Upper lobe of left lung (tissue), 6 donors: ENCODE data around the gene KRR1. TPM values are rescaled to one million over a fixed set of nuclear protein-coding genes. Genes with fewer than 3 reads are reported as not detected.
"Not testable (repeated sequence)": the region's sequence is repeated elsewhere in the genome, so short reads cannot be mapped to it uniquely, and the experiment has no call there.

Experiments used
- ATAC-seq, 2 donors: fragments of 200-7000 bp; cut with Tn5 transposase; one replicate each; pipeline ENCODE4 v1.9.1; 2022; ENCODE audit warnings: mild to moderate bottlenecking in 2 of 2, moderate library complexity in 2 of 2; ENCODE audit not compliant: low FRiP score in 2 of 2
- DNase-seq, 2 donors: peaks; one replicate each; pipeline ENCODE4 v3.0.0-alpha.2; 2019 to 2020
- H3K27ac ChIP-seq, 4 donors: fragments of 200-600 bp; sonication (generic); one replicate each; pipeline ENCODE4 v1.5.1; 2016 to 2019
- H3K27me3 ChIP-seq, 4 donors: fragments of 200-600 bp; sonication (generic); one replicate each; pipeline ENCODE4 v1.5.1; 2017 to 2019
- H3K36me3 ChIP-seq, 4 donors: fragments of 200-600 bp; sonication (generic); one replicate each; pipeline ENCODE4 v1.5.1; 2016 to 2019
- H3K4me1 ChIP-seq, 4 donors: fragments of 200-600 bp; sonication (generic); one replicate each; pipeline ENCODE4 v1.5.1; 2018 to 2019
- H3K4me3 ChIP-seq, 4 donors: fragments of 200-600 bp; sonication (generic); one replicate each; pipeline ENCODE4 v1.5.1; 2017 to 2019; ENCODE audit warnings: mild to moderate bottlenecking in 2 of 4, moderate library complexity in 1 of 4
- H3K9me3 ChIP-seq, 4 donors: fragments of 200-600 bp; sonication (generic); one replicate each; pipeline ENCODE4 v1.5.1; 2018 to 2019
- EP300 ChIP-seq, 4 donors: sonication (generic); formaldehyde crosslinking; IDR thresholded peaks; one replicate each; pipeline ENCODE4 v1.5.1; 2017; ENCODE audit warnings: antibody characterized with exemption in 4 of 4, control low read depth in 2 of 4
- POLR2A ChIP-seq, 4 donors: fragments of 450-650 bp; IDR thresholded peaks; one replicate each; pipeline ENCODE4 v1.5.1; 2016 to 2017; ENCODE audit warnings: antibody characterized with exemption in 4 of 4, mild to moderate bottlenecking in 2 of 4
- POLR2AphosphoS5 ChIP-seq, 2 donors: sonication (generic); formaldehyde crosslinking; IDR thresholded peaks; one replicate each; pipeline ENCODE4 v1.5.1; 2017; ENCODE audit warnings: antibody characterized with exemption in 2 of 2
- WGBS, 2 donors: methylation state at CpG; one replicate each; pipeline ENCODE4 v1.1.5; 2017 to 2018; 5-methylcytosine and 5-hydroxymethylcytosine counted together
- total RNA-seq, 6 donors: library from RNA; depleted of rRNA in 4 of 6; stranded (reverse); fragments of >200 nt in 4 of 6; gene quantifications; one replicate each; pipeline versions ENCODE4 v1.1.0 to v1.2.1, GENCODE V29; 2016 to 2021
- TF ChIP-seq, protein P1 (sequence below), 6 experiments: fragments of 450-650 bp in 4 of 6; fragments of 200-600 bp in 2 of 6; sonication (generic) in 2 of 6; IDR thresholded peaks; one replicate each; pipeline ENCODE4 v1.5.1; 2016 to 2019; ENCODE audit warnings: antibody characterized with exemption in 6 of 6
- donor health status: DM: no; HTN: no; CAD: no; lungs with moderate emphysema.
- donor health status: DM: no; HTN: yes; CAD: no; lungs with severe emphysema.

Gene KRR1
- total RNA-seq, 6 donors from 2014 or later = 24.5 to 44.6 (median 35.7) TPM

DNA sequence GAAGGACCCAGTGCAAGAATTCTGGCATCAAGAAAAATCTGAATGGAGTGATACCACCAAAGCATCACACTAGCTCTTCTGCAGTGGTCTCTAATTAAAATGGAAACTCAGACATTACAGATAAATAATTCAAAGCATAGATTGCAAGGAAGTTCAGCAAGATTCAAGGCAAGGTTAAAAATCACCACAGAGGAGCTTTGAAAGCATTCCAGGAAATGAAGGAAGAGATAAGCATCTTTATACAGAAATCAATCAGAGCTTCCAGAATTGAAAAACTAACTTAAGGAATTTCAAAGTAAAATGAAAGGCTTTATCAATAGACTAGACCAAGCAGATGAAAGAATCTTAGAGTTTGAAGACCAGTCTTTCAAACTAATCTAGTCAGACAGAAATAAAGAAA is 51.2 kb downstream of the KRR1 start:
- no peak overlapping the region for H3K27ac ChIP-seq
- H3K4me1 ChIP-seq = no peaks in the 10 kb centered on the region
- DNase-seq = no peak
- no peaks in the 10 kb centered on the region for H3K36me3 ChIP-seq
- TF ChIP-seq POLR2A (IDR thresholded peaks at IDR 0.05) (no peak), POLR2AphosphoS5 (IDR thresholded peaks at IDR 0.05) (no peak), EP300 (IDR thresholded peaks at IDR 0.05) (no peak)
- TF ChIP-seq, protein P1, sequence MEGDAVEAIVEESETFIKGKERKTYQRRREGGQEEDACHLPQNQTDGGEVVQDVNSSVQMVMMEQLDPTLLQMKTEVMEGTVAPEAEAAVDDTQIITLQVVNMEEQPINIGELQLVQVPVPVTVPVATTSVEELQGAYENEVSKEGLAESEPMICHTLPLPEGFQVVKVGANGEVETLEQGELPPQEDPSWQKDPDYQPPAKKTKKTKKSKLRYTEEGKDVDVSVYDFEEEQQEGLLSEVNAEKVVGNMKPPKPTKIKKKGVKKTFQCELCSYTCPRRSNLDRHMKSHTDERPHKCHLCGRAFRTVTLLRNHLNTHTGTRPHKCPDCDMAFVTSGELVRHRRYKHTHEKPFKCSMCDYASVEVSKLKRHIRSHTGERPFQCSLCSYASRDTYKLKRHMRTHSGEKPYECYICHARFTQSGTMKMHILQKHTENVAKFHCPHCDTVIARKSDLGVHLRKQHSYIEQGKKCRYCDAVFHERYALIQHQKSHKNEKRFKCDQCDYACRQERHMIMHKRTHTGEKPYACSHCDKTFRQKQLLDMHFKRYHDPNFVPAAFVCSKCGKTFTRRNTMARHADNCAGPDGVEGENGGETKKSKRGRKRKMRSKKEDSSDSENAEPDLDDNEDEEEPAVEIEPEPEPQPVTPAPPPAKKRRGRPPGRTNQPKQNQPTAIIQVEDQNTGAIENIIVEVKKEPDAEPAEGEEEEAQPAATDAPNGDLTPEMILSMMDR (IDR thresholded peaks at IDR 0.05) = no peak
- H3K4me3 ChIP-seq = no peak overlapping the region
- no peaks in the 10 kb centered on the region for H3K27me3 ChIP-seq
- peaks cover 0 to 6% (median 3%) of the 10 kb centered on the region in 4 donors for H3K9me3 ChIP-seq
- ATAC-seq = no peak

DNA sequence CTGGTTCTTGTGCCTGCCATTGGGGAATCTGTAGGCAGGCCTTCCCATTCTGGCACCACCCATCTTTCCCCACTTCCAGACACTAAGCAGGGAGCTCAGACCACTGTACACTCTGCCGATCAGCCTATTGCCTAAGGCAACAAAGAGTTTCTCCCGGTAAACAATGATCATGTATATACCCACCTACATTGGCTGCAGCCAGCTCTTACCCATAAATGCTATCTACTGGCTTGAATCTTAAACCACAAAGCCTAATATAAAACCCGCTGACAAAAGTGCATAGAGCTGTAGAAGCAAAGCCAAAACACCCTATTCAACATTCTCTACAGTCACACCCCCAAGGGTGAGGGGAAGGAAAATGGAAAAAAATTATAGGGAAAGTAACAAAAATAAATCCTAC is 51.7 kb downstream of the KRR1 start:
- no peak for TF ChIP-seq POLR2A (IDR thresholded peaks at IDR 0.05)
- TF ChIP-seq, protein P1 (IDR thresholded peaks at IDR 0.05) = no peak
- no peak for TF ChIP-seq POLR2AphosphoS5 (IDR thresholded peaks at IDR 0.05)
- TF ChIP-seq EP300 (IDR thresholded peaks at IDR 0.05) = no peak
- H3K4me1 ChIP-seq = no peaks in the 10 kb centered on the region
- no peak for ATAC-seq
- H3K9me3 ChIP-seq = peaks cover 0 to 6% (median 3%) of the 10 kb centered on the region in 4 donors
- no peaks in the 10 kb centered on the region for H3K27me3 ChIP-seq
- no peak for DNase-seq
- H3K36me3 ChIP-seq = no peaks in the 10 kb centered on the region
- H3K4me3 ChIP-seq = no peak overlapping the region
- H3K27ac ChIP-seq = no peak overlapping the region
- WGBS, 2 donors = 89 to 94% methylated on average over 3 of the region's 3 CpGs

DNA sequence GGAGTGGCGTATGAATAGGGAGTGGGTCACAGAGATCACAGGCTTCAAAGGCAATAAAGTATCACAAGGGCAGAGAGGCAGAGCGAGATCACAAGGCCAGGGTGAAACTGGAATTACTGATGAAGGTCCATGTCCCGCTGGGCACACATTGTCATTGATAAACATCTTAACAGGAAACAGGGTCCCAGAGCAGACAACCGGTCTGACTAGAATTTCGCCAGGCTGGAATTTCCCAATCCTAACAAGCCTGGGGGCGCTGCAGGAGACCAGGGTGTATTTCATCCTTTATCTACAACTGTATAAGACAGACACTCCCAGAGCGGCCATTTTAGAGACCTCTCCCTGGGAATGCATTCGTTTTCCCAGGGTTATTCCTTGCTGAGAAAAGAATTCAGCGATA is 53.5 kb downstream of the KRR1 start:
- not testable (repeated sequence) for H3K4me3 ChIP-seq, H3K4me1 ChIP-seq, H3K36me3 ChIP-seq, H3K27me3 ChIP-seq, DNase-seq, H3K27ac ChIP-seq, ATAC-seq, H3K9me3 ChIP-seq
- 68 to 69% methylated on average over 9 of the region's 9 CpGs for WGBS, 2 donors

DNA sequence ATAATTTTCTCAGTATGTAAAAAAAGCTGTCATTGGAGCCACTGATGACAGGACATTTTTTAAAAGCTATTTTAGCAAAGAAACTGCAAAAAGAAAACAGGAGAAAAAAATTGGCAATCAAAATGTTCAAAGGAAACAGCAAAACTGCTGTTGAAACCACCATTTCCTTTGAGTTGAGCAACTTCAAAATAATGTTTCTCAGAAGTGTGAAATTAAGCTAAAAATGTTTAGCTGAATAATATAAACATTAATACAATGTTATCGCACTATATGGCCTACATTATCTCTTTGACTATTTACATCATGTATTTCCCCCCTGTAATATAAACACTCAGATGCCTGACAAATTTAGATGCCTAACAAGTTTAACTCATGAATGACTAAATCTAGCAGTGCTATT is 54.2 kb downstream of the KRR1 start:
- TF ChIP-seq POLR2AphosphoS5 (IDR thresholded peaks at IDR 0.05) = no peak
- TF ChIP-seq, protein P1 (IDR thresholded peaks at IDR 0.05) = no peak
- TF ChIP-seq EP300 (IDR thresholded peaks at IDR 0.05) = no peak
- TF ChIP-seq POLR2A (IDR thresholded peaks at IDR 0.05) = no peak
- Histone ChIP-seq H3K9me3 (peaks cover 0 to 6% (median 3%) of the 10 kb centered on the region in 4 donors), H3K27me3 (no peaks in the 10 kb centered on the region), H3K4me3 (no peak overlapping the region), H3K4me1 (no peaks in the 10 kb centered on the region), H3K27ac (no peak overlapping the region), H3K36me3 (no peaks in the 10 kb centered on the region)
- WGBS, 2 donors = 17 to 29% methylated on average over 1 of the region's 1 CpG
- DNase-seq = no peak
- ATAC-seq = no peak

DNA sequence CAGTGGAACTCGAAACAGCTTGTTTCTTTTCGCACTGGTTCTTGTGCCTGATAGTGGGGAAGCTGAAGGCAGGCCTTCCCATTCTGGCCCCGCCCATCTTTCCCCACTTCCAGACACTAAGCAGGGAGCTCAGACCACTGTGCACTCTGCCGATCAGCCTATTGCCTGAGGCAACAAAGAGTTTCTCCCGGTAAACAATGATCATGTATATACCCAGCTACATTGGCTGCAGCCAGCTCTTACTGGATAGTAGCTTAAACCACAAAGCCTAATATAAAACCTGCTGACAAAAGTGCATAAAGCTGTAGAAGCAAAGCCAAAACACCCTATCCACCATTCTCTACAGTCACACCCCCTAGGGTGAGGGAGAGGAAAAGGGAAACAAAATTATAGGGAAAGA is 55.6 kb downstream of the KRR1 start:
- Histone ChIP-seq H3K27me3 (no peaks in the 10 kb centered on the region), H3K9me3 (peaks cover 0 to 6% (median 3%) of the 10 kb centered on the region in 4 donors), H3K4me1 (no peaks in the 10 kb centered on the region), H3K27ac (no peak overlapping the region), H3K36me3 (no peaks in the 10 kb centered on the region), H3K4me3 (no peak overlapping the region)
- no peak for TF ChIP-seq POLR2AphosphoS5 (IDR thresholded peaks at IDR 0.05)
- no peak for TF ChIP-seq EP300 (IDR thresholded peaks at IDR 0.05)
- TF ChIP-seq, protein P1 (IDR thresholded peaks at IDR 0.05) = no peak
- TF ChIP-seq POLR2A (IDR thresholded peaks at IDR 0.05) = no peak
- ATAC-seq (peak in 1 of 2 donors; percentile 39), DNase-seq (no peak)
- 81 to 86% methylated on average over 5 of the region's 5 CpGs for WGBS, 2 donors
